Right ventricle myocardium superior (tissue), 1 donor: Measurements from ENCODE around the gene ZDHHC24. TPM values are rescaled to one million over a fixed set of nuclear protein-coding genes. Genes with fewer than 3 reads are reported as not detected.

ENCODE experiments used
- ATAC-seq: fragments of 200-7000 bp; cut with Tn5 transposase; one replicate; pipeline ENCODE4 v1.9.1; 2020; ENCODE audit warnings: mild to moderate bottlenecking; ENCODE audit not compliant: poor library complexity
- DNase-seq: peaks from one replicate; pipeline ENCODE4 v3.0.0-alpha.2; 2020
- intact Hi-C: fragments of 100-400 bp; cut with DNase I; formaldehyde crosslinking; loops from one replicate; pipeline ENCODE4 v1.11.2; 2022
- total RNA-seq: library from RNA; stranded (reverse); fragmentation: NEBNext Ultra II Directional; extraction: Animal tissue kit (Norgen Biotek cat#: 25700); gene quantifications from one replicate; pipeline ENCODE4 v1.2.1, GENCODE V29; 2021
- donor health status: DM: no; HTN: yes; CAD: no; lungs with severe emphysema.

Gene ZDHHC24
- total RNA-seq, 1 donor from 2014 or later = 4.4 TPM

DNA sequence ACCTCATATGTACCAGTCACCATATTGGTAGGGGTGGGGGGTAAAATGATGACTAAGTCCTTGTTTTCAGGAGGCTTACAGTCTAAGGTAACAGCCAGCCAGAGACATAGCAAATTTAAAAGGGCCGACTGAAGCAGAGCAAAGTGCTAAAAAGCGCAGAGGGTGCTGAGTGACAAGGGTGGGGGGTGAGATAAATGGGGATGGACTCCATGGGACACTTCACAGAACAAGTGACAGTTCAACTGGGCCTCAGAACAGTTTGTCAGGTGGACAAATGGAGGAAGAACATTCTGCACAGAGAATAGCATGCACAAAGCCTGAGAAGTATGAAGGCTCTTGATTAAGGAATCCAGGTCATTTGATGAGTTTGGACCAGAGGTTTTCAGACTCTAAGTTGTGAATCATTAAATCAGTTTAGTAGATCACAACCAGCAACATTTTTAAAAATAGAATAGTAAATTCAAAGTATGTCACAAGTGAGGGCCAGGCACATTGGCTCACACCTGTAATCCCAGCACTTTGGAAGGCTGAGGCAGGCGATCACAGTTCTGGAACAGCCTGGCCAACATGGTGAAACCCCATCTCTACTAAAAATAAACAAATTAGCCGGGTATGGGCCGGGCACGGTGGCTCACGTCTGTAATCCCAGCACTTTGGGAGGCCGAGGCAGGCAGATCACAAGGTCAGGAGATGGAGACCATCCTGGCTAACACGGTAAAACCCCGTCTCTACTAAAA lies 21.4 kb downstream of the ZDHHC24 start:
- DNase-seq (no peak), ATAC-seq (peak; percentile 48)
- intact Hi-C loops = no loop called here

DNA sequence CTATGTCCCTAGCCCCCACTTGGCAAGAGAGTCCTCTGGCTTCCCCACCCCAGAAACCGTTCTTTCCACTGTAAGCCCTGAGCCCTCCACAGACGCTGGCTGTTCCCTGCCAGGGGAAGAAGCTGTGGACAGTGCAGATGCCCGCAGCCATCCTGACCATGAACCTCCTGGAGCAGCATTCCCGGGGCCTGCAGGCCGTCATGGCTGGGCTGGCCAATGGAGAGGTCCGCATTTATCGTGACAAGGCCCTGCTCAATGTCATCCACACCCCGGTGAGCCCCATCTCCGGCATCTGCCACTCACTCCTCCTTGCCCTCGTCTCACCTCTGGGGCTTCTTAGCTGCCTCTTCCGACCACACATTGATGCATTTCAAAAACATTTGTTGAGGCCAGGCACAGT lies 22.2 kb downstream of the ZDHHC24 start:
- peak; percentile 90 for ATAC-seq
- DNase-seq = peak; percentile 72
- intact Hi-C loops = no loop called here

DNA sequence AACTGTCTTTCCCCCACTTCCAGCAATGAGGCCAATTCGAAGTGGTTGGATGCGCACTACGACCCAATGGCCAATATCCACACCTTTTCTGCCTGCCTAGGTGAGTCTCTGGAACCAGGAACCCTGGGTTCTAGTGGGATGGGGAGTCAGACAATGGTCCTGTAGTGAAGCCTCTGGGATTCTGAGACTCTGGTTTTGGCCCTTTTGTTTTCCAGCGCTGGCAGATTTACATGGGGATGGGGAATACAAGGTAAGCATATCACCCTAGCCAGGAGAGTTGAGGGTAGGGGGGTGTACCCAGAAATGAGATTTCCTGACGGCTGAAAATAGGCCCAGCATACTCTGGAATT lies 34.9 kb downstream of the ZDHHC24 start:
- no peak for DNase-seq
- no peak for ATAC-seq
- intact Hi-C loops = no loop called here

DNA sequence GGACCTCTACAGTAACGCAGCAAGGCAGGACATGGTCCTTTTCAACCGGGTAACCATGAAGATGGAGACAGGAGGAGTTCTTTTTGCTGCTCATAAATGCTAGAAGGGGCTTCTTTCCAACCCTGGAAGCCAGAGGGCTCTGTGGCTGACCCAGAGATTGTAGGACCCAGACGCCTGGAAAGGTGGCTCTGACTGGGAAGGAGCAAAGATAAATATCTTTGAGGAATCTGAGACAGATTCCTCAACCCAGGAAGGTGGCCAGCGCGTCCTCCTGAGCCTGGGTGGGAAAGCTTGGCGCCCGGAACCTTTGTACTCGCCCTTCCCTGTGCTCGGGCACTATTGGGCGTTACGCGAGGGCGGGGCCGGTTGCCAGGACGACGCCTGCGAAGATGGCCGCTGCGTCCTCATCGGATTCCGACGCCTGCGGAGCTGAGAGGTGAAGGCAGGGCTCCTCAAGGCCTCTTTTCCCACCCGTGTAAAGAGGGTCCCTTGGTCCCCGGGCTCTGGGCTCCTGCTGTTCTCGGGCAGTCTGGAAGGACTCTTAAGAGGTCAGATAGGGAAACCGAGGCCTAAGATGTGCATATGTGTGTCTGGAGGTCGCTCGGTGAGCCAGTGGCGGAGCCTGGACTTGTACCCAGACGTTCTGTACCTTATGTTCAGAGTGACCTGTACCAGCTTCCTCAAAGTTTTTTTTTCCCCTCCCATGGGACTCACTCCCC lies 35.4 kb downstream of the ZDHHC24 start, which contains the start of gene BBS1:
TSS of gene BBS1 (plus strand) at position 365 of the 719 bp plus-strand sequence. CDS start at position 390, 25 bp downstream.
- DNase-seq = peak; percentile 95
- intact Hi-C loops = no loop called here
- peak; percentile 98 for ATAC-seq

DNA sequence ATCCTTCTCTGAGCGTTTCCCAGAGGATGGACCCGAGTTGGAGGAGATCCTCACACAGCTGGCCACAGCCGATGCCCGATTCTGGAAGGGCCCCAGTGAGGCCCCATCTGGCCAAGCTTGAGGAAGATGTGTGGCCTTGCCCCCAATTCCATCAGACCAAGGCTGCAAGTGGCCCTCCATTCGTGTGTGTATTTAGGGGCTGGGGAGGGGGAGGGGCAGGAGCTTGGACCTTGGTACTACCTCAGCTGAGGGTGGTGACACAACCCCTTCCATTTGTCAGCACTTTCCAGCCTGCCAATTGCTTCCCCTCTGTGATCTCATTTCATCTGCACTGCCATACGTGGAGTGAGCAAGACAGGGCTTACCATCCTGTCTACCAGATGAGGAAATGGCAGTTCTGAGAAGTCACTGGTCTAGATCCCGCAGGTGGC lies 36.7 kb downstream of the ZDHHC24 start:
- ATAC-seq (no peak), DNase-seq (no peak)
- intact Hi-C loops = no loop called here

DNA sequence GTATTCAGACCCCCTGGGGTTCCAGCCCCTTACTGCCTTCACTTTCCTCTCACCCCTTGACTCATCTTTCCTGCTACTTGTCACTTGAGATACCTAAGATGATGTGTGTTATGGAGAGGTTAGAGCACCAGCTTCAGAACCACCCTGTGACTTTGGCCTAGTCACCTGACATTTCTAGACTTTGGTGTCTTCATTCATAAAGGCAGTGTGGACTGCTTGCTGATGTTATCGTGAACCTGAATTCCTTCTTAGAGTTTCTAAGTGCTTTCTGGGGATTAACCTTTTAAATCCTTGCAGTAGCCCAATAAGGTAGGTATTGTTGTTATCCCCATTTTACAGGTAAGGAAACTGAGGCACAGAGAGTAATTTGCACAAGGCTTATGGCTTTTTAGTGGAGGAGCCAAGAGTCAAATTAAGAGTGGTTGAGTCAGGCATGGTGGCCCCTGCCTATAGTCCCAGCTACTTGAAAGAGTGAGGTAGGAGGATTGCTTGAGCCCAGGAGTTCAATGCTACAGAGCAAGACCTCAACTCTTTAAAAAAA lies 40.5 kb downstream of the ZDHHC24 start:
- DNase-seq (no peak), ATAC-seq (no peak)
- intact Hi-C loops = no loop called here

DNA sequence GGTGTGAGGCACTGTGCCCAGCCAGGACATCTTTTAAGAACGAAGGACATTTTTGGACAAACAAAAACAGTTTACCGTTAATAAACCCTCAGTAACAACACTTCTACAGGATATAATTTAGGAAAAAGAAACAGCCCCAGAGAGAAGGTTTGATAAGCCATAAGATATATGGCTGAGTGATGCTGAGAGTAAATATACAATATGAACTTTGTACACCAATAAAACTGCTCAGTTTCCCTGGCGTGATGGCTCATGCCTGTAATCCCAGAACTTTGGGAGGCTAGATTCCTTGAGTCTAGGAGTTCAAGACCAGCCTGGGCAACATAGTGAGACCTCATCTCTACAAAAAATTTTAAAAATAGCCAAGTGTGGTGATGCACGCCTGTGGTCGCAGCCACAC lies 47.3 kb downstream of the ZDHHC24 start:
- ATAC-seq (no peak), DNase-seq (no peak)
- intact Hi-C loops = no loop called here

DNA sequence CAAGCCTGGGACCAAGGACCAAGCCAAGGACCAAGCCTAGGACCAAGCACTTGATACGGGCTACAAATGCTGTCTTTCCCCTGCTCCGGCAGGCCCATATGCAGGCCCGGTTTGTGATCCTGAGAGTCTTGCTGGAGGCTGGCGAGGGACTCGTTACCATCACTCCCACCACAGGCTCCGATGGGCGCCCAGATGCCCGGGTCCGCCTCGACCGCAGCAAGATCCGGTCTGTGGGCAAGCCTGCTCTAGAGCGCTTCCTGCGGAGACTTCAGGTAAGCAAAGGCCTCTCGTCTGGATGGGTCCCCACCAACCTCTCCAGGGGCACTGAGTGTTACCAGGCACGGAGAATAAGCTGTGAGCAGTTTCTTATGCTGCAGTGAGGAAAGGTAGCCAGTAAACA lies 48.6 kb downstream of the ZDHHC24 start:
- no peak for DNase-seq
- intact Hi-C loops = no loop called here

DNA sequence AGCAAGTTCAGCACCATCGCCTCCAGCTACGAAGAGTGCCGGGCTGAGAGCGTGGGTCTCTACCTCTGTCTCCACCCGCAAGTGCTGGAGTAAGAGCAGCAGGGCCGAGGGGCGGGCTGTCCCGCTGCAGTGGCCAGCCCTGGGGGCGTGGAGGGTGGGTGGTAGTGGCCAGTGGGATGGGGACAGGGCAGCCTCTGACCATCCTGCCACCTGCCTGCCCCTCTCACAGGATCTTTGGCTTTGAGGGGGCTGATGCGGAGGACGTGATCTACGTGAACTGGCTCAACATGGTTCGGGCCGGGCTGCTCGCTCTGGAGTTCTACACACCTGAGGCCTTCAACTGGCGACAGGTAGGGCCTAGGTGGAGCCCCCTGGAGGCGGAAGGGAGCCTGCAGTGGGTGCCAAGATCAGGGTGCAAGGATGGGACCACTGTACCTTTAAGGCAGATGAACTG lies 50.4 kb downstream of the ZDHHC24 start:
- intact Hi-C loops = no loop called here
- ATAC-seq = no peak
- DNase-seq = no peak

More for the DNA sequence above, 48.6 kb downstream of the ZDHHC24 start:
- no peak for ATAC-seq

DNA sequence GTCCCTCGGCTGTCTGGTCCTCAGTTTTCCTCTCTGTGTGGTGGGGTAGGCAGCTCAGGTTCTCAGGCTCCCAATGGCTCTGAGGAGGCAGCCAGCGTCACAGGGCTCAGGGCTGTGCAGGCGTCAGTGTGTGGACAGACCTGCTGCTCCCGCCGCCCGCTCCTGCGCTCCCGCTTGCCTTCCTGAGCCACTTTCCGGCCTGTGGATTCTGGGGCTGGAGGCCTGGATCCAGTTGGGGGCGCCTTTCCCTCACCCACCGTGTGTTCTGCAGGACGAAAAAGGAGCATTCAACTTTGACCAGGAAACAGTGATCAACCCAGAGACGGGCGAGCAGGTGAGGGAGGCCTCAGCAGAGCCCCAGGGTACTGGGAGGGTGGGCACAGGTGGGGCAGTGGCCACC lies 50.9 kb downstream of the ZDHHC24 start:
- ATAC-seq = no peak
- intact Hi-C loops = no loop called here
- DNase-seq = no peak

DNA sequence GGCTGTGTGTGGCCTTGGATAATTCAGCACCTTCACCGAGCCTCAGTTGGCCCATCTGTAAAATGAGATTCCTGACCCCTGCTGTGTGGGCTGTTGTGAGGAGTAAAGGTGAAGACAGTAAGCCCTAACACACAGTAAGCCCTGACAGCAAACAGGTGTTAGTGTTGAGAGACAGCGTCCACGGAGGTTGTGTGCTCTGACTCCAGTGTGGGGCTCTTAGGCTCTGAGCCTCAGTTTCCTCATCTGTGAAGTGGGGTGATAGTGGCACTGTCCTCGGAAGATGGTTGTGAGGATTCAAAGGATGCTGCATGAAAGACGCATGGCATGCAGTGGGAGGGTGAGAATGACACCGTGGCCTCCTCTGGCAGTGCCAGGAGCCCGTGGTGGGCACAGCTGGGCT lies 51.4 kb downstream of the ZDHHC24 start:
- DNase-seq (no peak), ATAC-seq (no peak)
- intact Hi-C loops = no loop called here

DNA sequence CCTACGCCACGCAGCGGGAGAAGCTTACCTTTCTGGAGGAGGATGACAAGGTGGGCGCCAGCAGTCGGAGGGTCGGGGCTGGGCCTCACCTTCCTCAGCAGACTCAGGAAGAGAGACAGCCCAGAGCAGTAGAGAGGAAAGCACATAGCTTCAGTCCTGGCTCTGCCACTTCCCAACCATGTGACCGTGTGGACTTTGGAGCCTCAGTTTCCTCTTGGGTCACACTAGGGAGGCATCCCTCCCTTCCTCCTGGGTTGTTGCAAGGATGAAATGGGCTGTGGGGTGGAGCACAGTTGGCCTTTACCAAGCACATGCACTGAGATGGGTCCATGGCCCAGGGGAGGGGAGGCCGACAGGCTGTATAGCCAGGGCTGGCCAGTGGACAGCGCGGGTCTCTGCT lies 52.7 kb downstream of the ZDHHC24 start:
- intact Hi-C loops = no loop called here
- ATAC-seq = no peak
- no peak for DNase-seq

DNA sequence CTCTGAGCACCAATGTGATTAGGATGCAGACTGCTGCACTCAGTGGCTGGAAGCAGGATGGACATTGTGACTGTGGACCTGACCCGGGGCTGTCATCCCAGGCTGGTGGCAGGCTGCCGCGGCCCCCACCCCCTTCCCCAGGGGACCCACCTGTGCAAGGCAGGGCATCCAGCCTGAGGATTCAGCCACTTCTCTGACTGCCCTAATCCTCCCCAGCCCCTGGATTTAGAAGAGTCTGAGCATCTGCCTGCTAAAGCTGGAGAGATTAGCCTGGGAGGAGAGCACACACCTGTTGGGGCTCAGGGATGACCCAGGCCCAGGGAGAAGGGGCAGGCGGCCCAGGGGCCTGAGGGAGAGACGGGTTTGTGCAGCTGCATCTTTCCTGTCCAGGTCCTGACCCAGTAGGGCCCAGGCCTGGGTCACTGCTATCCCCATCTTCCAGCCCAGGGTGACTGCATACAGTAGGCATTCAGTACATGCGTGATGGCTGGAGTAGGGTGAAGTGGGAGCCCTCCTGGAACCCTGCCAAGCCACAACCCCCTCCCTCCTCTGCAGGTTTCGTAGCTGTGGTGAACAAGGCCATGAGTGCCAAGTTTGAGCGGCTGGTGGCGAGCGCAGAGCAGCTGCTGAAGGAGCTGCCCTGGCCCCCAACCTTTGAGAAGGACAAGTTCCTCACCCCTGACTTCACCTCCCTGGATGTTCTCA lies 53.5 kb downstream of the ZDHHC24 start:
- DNase-seq = no peak
- intact Hi-C loops = no loop called here
- no peak for ATAC-seq

DNA sequence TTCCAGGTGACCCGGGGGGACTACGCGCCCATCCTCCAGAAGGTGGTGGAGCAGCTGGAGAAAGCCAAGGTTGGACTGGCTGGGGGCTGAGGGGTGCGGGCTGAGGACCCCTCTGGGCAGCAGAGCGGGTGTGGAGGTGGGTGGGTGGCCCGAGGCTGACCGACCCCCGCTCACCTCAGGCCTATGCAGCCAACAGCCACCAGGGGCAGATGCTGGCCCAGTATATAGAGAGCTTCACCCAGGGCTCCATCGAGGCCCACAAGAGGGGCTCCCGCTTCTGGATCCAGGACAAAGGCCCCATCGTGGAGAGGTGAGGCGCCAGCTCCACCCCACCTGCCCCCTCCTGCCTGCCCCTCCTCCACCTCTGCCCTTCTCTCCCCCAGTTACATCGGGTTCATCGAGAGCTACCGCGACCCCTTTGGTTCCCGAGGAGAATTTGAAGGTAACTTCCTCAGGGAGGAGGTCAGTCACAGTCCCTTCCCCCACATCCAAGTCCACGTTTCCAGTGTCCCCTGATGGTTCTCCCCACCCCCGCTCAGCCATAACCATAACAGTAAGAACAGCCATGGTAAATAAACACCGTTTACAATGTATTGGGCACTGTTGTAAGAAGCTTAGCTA lies 54.4 kb downstream of the ZDHHC24 start:
- DNase-seq = no peak
- intact Hi-C loops = no loop called here
- ATAC-seq = no peak

DNA sequence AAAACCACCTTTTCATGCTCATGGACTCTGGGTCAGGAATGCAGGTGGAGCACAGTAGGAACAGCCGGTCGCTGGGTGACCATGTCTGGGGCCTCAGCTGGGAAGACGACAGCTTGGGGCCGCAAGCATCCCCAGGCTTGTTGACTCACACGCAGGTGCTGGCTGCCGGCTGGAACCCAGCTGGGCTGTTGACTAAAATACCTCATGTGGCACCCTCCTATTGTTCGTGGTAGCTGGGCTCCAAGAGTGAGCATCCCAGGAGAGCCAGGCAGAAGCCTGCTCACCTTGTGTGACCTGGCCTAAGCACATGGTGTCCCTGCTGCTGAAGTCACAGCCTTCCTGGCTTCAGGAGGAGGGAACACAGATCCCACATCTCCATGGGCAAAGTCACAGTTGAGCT lies 56.2 kb downstream of the ZDHHC24 start:
- ATAC-seq (no peak), DNase-seq (no peak)
- intact Hi-C loops = no loop called here

DNA sequence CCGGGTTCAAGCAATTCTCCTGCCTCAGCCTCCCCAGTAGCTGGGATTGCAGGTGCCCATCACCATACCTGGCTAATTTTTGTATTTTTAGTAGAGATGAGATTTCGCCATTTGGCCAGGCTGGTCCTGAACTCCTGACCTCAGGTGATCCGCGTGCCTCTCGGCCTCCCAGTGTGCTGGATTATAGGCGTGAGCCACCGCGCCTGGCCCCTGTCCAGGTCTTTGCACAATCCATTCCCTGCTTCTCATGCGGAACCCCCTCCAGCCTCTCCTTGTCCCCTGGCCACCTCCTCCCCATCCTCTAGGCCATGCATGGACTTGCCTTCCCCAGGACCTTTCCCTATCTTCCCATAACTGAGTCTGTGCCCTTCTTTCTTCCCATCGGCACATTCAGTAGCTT lies 56.9 kb downstream of the ZDHHC24 start:
- intact Hi-C loops = no loop called here
- no peak for ATAC-seq
- no peak for DNase-seq

DNA sequence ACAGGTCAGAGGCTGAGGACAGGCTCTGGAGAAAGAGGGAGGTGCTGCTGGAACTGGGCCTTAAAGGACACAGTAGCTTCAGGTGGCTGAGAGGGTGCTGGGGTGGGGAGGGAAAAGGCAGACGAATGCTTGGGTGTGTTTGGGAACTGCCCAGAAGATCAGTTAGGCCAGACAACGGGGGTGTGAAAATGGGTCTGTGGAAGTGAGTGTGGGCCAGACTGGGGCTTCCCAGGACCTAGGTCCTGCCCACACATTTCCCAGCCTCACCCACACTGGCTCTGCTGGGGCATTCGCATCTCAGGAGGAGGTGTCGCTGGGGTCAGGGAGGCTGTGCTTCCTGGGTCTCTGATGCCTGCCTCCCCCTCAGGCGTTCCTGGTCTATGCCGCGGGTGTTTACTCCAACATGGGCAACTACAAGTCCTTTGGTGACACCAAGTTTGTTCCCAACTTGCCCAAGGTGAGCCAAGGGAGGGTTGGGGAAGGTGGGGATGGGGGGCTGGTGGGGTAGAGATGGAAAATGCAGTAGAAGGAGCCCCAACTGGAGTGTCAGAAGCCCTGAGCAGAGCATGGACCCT lies 61.0 kb downstream of the ZDHHC24 start:
- no peak for ATAC-seq
- no peak for DNase-seq
- intact Hi-C loops = no loop called here

DNA sequence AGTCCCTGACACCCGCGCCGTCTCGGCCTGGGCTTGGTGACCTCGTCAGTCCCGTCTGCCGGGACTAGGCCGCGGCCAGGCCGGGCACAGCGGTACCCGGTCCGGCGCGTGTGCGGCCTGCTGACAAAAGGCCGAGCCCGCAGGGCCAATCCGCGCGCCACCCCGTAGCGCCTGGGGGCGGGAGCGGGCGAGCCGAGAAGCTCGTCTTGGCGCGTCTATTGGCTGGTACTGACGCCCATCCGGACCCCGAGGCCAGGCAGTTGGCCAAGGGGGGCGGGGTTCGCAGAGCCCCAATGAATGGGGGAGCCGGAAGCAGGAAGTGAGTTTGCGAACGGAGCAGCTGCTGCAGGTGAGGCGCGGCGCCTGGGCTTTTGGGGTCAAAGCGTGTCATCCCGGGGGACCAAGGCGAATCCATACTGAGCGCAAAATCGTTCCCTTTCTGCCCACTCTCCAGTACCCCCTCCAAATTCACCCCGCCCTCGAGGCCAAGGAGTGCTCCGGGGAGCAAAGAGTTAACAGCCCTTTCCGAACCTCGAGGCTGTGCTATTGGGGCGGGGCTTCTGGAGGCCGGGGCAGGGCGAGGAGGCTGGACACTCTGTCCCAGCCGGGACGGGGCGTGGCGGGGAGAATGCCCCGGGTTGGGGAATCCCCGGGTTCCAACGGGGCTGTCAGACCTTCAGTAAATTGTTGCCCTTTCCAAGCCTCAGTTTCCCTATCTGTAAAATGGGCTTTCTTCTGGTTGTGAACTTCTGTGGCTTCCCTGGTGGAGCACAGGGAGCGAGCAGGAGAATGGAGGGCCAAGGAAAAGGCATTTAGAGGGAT lies 65.5 kb downstream of the ZDHHC24 start, which contains the start of gene DPP3:
TSS of gene DPP3 (plus strand) at position 318 of the 822 bp plus-strand sequence. CDS start 1,767 bp downstream, outside the sequence.
- intact Hi-C loops = no loop called here

More for the DNA sequence above, 65.5 kb downstream of the ZDHHC24 start, which contains the start of gene DPP3:
- DNase-seq (peak; percentile 98), ATAC-seq (peak; percentile 97)
